ENCODE measurements around the gene ST3GAL3. TPM values are rescaled to one million over a fixed set of nuclear protein-coding genes. Genes with fewer than 3 reads are reported as not detected.

Gene ST3GAL3
- total RNA-seq, 1 experiment from 2014 or later: 8.3 TPM

- no peak overlapping the region for H2BK5ac ChIP-seq (ENCODE audit: insufficient read length, low read length)
- H2BK120ac ChIP-seq (ENCODE audit: low read depth, low read length, poor library complexity, severe bottlenecking): no peak overlapping the region
- H2AFZ ChIP-seq (ENCODE audit: low read length): no peak overlapping the region
- no peaks in the 10 kb centered on the region for H3K9me3 Mint-ChIP-seq
- H3K27ac ChIP-seq (ENCODE audit: insufficient read length, low read depth, low read length): no peak overlapping the region
- no peak overlapping the region for H3K27ac Mint-ChIP-seq
- no peak overlapping the region for H3K4me2 ChIP-seq (ENCODE audit: insufficient read depth, insufficient read length, low read length)
- no CpG with 5 or more reads among the region's 3 CpGs for WGBS (ENCODE audit: extremely low coverage, insufficient read length, low lambda C conversion rate)
- H4K8ac ChIP-seq (replicated peaks; ENCODE audit: insufficient read length, low read depth, low read length): no peak overlapping the region
- no peak overlapping the region for H3K18ac ChIP-seq (ENCODE audit: insufficient read length, low read depth, low read length)
- H3K36me3 Mint-ChIP-seq (ENCODE audit: insufficient read depth in 1 of 3, low read depth in 3 of 3): no peaks in the 10 kb centered on the region
- no peaks in the 10 kb centered on the region for H3K27me3 ChIP-seq (ENCODE audit: insufficient read depth, low read length)
- H3K23ac ChIP-seq (ENCODE audit: insufficient read length, low read depth, low read length): no peak overlapping the region
- H2AK5ac ChIP-seq (ENCODE audit: insufficient read length, low read length): no peak overlapping the region
- no peak overlapping the region for H3K9ac ChIP-seq (ENCODE audit: extremely low read depth, insufficient read length, low read length)
- no peak overlapping the region for H2BK12ac ChIP-seq (ENCODE audit: insufficient read length, low read depth, low read length)
- TF ChIP-seq CTCF (conservative IDR thresholded peaks at IDR 0.05): no peak
- no peaks in the 10 kb centered on the region for H3K79me1 ChIP-seq (ENCODE audit: insufficient read depth, low read depth, low read length, poor library complexity, severe bottlenecking)
- no peak overlapping the region for H3K4me3 Mint-ChIP-seq
- no peaks in the 10 kb centered on the region for H4K20me1 ChIP-seq (ENCODE audit: control insufficient read depth, insufficient read depth, insufficient read length)
- H2BK20ac ChIP-seq (ENCODE audit: low read depth, low read length, poor library complexity, severe bottlenecking): no peak overlapping the region
- H3K79me2 ChIP-seq (ENCODE audit: insufficient read depth, low read length): no peaks in the 10 kb centered on the region
- no peak overlapping the region for H2BK15ac ChIP-seq (ENCODE audit: low read depth, low read length)
- no peaks in the 10 kb centered on the region for H3K9me3 ChIP-seq (ENCODE audit: control insufficient read depth, low read depth, low read length)
- H3K4me1 Mint-ChIP-seq: peaks cover 0 to 4% of the 10 kb centered on the region in 2 experiments; a peak in 2 of 4 replicates
- no peak overlapping the region for H3K56ac ChIP-seq (ENCODE audit: insufficient read length, low read depth, low read length)
- H3T11ph ChIP-seq (ENCODE audit: low read length): no peak overlapping the region
- no peak overlapping the region for H4K5ac ChIP-seq (ENCODE audit: insufficient read length, low read depth, low read length)
- no peak overlapping the region for H3K4ac ChIP-seq (ENCODE audit: low read depth, low read length)
- no peaks in the 10 kb centered on the region for H3K23me2 ChIP-seq (ENCODE audit: insufficient read length, low read depth, low read length, poor library complexity, severe bottlenecking)
- no peaks in the 10 kb centered on the region for H3K27me3 Mint-ChIP-seq (ENCODE audit: low read depth)
- no peaks in the 10 kb centered on the region for H3K4me1 ChIP-seq (ENCODE audit: insufficient read depth, low read length)
- DNase-seq: no peak
- H3K14ac ChIP-seq (ENCODE audit: insufficient read depth, low read length): no peak overlapping the region
- H4K91ac ChIP-seq (ENCODE audit: insufficient read length, low read depth, low read length): no peak overlapping the region
Measured at GRCh38 chr1:43874716-43875115, 167.4 kb downstream of the ST3GAL3 start.
